Hepatocyte (in vitro differentiated cells): ENCODE measurements around the gene CIP2A.

ENCODE experiments used
- EZH2 ChIP-seq: fragments of 200-600 bp; sonication (generic); IDR thresholded peaks from 2 replicates; pipeline ENCODE4 v1.6.1; 2016; ENCODE audit warnings: antibody characterized with exemption, mild to moderate bottlenecking, borderline replicate concordance
- EZH2phosphoT487 ChIP-seq: fragments of 200-600 bp; sonication (generic); IDR thresholded peaks from one replicate; pipeline ENCODE4 v1.6.1; 2018; ENCODE audit warnings: antibody characterized with exemption, mild to moderate bottlenecking, low read depth, moderate library complexity; ENCODE audit not compliant: unreplicated experiment, severe bottlenecking
- TF ChIP-seq, protein P1 (sequence below): fragments of 200-600 bp; sonication (generic); IDR thresholded peaks from 2 replicates; pipeline ENCODE4 v1.5.1; 2016; ENCODE audit warnings: antibody characterized with exemption, mild to moderate bottlenecking; ENCODE audit not compliant: poor library complexity

DNA sequence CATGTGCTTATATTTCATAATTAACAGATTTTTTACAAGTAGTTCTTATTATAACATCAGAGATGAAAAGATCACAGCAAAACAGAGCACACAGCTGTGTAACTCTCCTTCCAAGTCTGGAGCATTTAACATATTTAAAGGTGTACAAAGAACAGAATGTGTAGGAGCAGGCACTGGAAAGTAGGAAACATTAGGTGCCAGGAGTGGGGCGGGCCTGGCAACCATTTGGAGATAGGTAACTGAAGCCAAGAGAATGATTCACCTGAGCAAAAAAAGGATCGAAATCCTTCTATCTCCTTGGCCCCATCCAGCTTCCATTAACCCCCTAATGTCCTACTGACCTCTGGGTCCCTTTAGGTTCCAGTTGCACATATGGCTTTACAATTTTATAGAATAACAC, 76.6 kb downstream of the CIP2A start:
- TF ChIP-seq EZH2phosphoT487 (no peak), EZH2 (no peak)
- TF ChIP-seq, protein P1, sequence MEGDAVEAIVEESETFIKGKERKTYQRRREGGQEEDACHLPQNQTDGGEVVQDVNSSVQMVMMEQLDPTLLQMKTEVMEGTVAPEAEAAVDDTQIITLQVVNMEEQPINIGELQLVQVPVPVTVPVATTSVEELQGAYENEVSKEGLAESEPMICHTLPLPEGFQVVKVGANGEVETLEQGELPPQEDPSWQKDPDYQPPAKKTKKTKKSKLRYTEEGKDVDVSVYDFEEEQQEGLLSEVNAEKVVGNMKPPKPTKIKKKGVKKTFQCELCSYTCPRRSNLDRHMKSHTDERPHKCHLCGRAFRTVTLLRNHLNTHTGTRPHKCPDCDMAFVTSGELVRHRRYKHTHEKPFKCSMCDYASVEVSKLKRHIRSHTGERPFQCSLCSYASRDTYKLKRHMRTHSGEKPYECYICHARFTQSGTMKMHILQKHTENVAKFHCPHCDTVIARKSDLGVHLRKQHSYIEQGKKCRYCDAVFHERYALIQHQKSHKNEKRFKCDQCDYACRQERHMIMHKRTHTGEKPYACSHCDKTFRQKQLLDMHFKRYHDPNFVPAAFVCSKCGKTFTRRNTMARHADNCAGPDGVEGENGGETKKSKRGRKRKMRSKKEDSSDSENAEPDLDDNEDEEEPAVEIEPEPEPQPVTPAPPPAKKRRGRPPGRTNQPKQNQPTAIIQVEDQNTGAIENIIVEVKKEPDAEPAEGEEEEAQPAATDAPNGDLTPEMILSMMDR: no peak
